ENCODE data around the gene GRIFIN. TPM values are rescaled to one million over a fixed set of nuclear protein-coding genes. Genes with fewer than 3 reads are reported as not detected.

GRIFIN gene
- total RNA-seq, 1 donor from 2014 or later = not detected

- no peak for ATAC-seq (ENCODE audit: poor library complexity)
- intact Hi-C loops (cut with DNase I) = loop anchor here (5.0 kb wide), 1 partner anchor 42 kb away; no protein-coding TSS in a partner anchor
- no peak for DNase-seq
These were observed 8.7 kb upstream of the GRIFIN start for GRCh38 chr7:2484868-2485267.

DNA sequence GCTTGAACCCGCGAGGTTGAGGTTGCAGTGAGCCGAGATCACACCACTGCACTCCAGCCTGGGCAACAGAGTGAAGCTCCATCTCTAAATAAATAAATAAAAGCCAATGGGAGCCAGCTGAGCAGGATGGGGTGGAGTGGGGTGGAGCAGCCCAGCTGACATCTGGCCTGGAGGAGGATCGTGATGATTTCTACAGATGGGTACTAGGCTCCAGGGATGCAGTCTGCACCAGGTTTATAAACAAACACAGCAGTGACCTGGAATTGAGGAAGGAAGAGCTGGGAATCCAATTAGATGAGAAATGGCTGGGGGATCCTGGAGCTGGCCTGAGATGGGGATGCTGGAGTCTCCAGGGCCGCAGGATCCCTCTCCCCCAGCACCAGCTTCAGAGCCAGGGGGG, 7.3 kb upstream of the GRIFIN start:
- no peak for ATAC-seq (ENCODE audit: poor library complexity)
- intact Hi-C loops (cut with DNase I) = loop anchor here (5.0 kb wide), 1 partner anchor 44 kb away; no protein-coding TSS in a partner anchor
- DNase-seq = no peak

DNA sequence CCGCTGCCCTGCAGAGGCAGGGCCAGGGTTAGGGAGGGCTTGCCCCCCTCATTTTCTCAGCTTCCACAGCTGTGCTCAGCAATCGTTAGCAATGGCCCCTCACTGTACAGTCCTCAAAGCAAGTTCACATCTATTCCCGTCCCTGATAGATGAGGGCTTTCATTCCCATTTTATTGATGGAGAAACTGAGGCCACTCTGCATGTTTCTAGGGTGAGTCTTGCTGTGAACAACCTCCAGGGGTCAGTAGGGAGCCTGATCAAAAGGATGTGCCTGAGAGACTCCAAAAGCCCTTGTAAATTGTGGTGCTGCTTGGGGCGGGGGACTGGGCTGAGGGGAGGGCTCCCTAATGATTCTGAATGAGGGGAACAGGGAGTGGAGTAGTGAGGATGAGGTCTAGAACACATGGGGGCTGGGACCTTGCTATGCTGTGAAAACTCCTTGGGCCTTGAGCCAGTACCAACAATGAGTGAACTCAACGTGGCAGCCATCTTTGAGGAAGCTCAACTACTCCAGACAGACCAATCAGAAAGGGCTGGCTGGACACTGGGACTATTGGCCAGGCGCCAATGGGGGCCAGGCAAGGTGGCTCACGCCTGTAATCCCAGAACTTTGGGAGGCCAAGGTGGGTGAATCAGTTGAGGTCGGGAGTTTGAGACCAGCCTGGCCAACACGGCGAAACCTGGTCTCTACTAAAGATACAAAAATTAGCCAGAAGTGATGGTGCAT, 6.7 kb upstream of the GRIFIN start:
- ATAC-seq (ENCODE audit: poor library complexity) (no peak), DNase-seq (no peak)
- intact Hi-C loops (cut with DNase I) = loop anchor here (5.0 kb wide), 1 partner anchor 44 kb away; no protein-coding TSS in a partner anchor

GRCh38 chr7:2481195-2481594, 5.0 kb upstream of the GRIFIN start:
- ATAC-seq (ENCODE audit: poor library complexity) (no peak), DNase-seq (no peak)
- intact Hi-C loops (cut with DNase I) = loop anchor here (5.0 kb wide), 1 partner anchor 46 kb away; no protein-coding TSS in a partner anchor

GRCh38 chr7:2480070-2480408, 3.8 kb upstream of the GRIFIN start:
- DNase-seq (no peak), ATAC-seq (ENCODE audit: poor library complexity) (no peak)
- intact Hi-C loops (cut with DNase I) = loop anchor here (5.0 kb wide), 1 partner anchor 47 kb away; no protein-coding TSS in a partner anchor

DNA sequence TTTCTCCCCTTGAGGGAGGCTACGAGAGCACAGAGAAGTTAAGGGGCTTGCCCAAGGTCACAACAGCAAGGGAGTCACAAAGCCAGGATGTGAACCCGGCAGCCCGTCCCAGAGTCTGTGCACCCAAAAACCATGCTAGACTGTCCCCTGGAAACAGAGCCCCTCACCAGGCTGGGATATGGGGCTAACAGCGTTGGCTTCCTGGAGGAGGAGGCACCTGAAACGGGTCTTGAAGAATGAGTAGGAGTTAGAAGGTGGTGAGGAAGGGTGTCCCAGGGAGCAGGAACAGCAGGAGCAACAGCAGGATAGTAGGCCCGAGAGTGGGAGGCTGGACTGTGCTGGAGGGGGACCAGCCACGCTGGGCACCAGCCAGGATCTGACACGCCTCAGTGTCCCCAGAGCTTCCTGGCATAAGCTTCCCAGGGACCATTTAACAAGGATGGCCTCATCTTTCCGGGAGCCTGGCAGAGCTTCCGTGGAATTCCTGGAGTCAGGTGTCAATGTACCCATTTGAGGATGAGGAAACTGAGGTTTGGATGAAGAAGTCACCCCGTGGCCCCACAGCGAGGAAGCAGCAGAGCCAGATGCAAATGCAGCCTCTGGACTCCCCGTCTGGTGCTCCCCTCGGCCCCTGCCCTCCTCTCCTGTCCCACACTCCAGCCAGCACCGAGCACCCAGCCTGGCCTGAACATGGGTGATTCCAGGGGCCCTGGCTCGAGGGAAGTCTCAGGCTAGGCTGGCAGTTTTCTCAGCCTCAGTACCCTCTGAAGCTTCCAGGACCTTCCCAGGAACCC, 3.3 kb upstream of the GRIFIN start:
- intact Hi-C loops (cut with DNase I) = loop anchor here (5.0 kb wide), 1 partner anchor 48 kb away; no protein-coding TSS in a partner anchor

DNA sequence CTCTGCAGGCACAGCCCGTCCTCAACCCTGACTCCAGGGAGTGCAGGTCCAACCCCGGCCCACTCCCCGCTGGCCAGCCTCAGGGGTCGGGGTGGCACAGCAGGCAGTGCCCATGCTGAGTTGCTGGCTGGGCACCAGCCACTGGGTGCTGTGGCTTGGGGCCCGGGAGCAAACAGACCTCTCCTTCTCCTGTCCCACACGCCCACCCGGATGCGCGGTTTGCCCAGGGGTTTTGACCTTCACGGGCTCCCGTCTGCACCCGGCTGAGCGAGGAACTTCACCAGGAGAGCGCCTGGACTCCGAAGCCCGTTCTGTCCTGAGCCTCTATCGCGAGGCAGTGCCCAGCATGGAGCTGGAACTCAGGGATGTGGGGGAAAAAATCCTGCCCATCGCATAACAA, 2.6 kb upstream of the GRIFIN start:
- intact Hi-C loops (cut with DNase I) = no loop called here
- DNase-seq = no peak
- peak; percentile 7 for ATAC-seq (ENCODE audit: poor library complexity)

More for the DNA sequence above, 3.3 kb upstream of the GRIFIN start:
- DNase-seq = no peak
- no peak for ATAC-seq (ENCODE audit: poor library complexity)

DNA sequence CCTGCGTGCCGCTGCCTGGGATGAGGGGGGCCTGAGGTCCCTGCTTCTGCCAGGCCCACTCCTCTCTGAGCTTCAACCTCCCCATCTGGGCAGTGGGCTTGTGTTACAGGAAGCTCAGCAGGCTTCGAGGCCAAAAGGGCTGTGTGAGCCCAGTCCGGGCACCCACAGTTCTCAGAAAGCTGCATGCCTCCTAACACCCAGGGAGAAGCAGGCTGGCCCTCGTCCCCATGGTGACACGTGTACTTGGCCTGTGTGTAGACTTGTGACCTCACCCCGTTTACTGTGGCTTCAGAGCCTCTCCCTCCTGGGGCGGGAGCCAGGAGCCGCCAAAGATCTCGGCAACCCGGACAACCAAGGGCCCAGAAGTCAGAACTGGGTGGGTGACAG, 2.2 kb upstream of the GRIFIN start:
- intact Hi-C loops (cut with DNase I) = no loop called here
- peak; percentile 83 for ATAC-seq (ENCODE audit: poor library complexity)
- DNase-seq = peak; percentile 84

DNA sequence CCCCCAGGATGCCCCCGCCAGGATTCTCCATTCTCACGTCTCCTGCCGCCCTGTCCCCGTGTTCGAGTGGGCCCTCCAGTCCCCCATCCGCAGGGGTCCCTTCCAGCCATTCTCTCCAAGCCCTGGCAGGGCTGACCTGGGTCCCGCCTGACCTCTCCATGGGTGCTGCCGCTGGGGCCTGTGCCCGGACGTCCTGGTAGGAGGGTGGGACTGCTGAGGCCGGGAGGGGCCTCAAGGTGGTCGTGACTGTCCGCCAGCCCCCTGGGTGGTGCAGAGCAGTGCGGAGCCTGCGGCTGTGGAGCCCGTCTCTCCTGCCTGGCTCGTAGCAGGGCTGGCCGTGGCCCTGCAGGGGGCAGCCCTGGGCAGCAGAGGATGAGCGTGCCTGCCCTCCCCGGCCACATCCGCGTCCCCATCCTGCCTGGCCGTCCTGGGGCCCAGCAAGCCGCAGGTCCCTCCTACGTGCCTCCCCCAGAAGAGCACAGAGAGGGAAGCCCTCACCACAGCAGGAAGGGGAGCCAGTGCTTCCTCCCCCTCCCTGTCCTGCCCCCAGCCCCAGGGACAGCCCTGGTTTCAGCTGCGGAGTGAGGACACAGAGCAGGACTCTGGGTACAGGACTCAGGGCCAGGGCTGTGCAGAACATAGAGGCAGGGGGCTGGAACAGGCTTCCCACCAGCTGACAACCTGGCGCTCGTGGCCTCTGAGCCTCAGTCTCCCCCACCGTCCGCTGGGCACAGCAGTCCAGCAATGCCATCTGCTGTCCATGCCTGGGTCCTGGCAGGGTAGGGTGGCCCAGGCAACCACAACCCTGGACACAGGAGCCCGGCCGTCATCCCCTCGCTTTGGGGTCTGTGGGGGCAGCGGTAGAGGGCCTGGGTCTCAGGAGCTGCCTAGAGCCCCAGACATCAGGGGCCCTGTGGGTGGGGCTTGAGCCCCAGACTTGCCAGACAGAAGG, 1.5 kb upstream of the GRIFIN start:
- DNase-seq = peak; percentile 81
- ATAC-seq (ENCODE audit: poor library complexity) = peak; percentile 88
- intact Hi-C loops (cut with DNase I) = no loop called here

GRCh38 chr7:2476776-2477446, 713 bp upstream of the GRIFIN start:
- ATAC-seq (ENCODE audit: poor library complexity) = no peak

GRCh38 chr7:2475678-2476015, 551 bp downstream of the GRIFIN start:
- no peak for ATAC-seq (ENCODE audit: poor library complexity)
- no peak for DNase-seq
- intact Hi-C loops (cut with DNase I) = no loop called here

More at GRCh38 chr7:2476776-2477446, 713 bp upstream of the GRIFIN start:
- no peak for DNase-seq
- intact Hi-C loops (cut with DNase I) = no loop called here

DNA sequence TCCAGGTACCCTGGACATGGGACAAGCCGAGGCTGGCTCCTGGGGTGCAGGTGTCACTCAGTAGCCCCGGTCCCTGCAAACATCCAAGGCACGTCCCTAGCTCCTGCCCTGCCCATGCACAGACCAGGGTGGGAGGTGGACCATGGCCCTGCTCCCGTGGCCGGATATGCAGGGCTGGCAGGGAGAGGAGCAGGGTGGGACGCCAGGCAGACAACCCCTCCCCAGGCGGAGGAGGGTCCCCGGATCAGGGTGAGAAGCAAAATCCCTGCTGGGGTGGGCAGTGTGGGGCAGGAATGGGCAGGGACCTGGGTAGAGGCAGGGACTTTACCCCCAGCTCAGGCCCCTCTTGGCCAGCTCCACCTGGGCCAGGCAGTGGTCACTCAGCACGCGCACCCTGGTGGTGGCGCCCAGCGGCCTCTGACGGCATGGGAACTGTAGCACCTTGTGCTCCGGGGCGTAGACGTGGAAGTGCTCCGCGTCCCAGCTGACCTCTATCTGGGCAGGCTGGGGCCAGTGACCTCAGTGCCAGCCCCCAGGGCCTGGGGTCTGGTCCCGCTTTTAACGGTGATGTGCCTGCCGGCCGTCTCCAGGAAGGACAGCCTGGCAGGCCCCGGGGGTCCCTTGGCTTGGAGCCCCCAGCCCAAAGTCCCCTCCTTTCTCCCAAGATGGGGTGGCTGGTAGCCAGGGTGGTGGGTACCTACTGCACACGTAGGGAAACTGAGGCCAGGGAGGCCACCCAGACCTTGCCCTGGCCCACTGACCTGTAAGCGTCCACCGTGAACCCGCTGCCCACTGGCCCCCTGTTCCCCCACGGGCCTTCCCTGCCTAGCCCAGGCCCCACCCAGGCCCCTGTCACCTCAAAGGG, 1.2 kb downstream of the GRIFIN start:
- intact Hi-C loops (cut with DNase I) = no loop called here
- DNase-seq (no peak), ATAC-seq (ENCODE audit: poor library complexity) (no peak)

DNA sequence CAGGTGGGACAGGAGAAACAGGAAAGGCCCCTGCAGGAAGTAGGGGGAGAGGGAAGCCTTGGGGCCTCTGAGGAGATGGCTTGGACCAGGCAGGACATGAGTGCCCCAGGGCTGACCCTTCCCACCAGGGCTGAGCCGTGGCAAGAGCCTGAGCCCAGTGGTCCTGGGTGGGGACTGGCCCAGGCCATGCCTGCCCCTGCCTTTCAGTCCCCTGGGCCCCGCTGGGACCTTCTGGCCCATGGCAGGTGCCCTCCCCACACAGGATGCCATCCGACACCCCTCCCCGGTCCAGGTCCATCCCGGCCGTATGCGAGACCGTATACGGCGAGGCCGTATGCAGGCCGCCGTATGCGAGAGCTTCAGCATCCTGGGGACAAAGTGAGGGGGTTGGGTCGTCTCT, 2.0 kb downstream of the GRIFIN start:
- intact Hi-C loops (cut with DNase I) = no loop called here
- no peak for ATAC-seq (ENCODE audit: poor library complexity)
- no peak for DNase-seq

GRCh38 chr7:2473496-2474180, 2.6 kb downstream of the GRIFIN start:
- DNase-seq (no peak), ATAC-seq (ENCODE audit: poor library complexity) (no peak)
- intact Hi-C loops (cut with DNase I) = no loop called here

DNA sequence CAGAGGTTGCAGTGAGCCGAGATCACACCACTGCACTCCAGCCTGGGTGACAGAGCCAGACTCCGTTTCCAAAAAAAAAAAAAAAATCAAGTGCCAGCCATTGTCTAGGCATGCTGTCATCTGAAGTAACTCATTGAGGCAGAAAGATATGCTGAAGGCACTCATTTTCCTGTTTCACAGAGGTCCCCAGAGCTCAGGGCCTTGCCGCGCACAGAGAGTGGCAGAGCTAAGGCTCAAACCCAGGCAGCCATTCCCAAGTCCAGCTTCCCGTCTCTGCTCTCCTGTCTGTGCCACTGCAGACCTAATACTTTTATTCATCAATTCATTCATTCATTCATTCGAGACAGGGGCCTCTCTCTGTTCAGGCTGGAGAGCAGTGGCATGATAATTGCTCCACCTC, 3.5 kb downstream of the GRIFIN start:
- DNase-seq = no peak
- intact Hi-C loops (cut with DNase I) = no loop called here
- no peak for ATAC-seq (ENCODE audit: poor library complexity)

DNA sequence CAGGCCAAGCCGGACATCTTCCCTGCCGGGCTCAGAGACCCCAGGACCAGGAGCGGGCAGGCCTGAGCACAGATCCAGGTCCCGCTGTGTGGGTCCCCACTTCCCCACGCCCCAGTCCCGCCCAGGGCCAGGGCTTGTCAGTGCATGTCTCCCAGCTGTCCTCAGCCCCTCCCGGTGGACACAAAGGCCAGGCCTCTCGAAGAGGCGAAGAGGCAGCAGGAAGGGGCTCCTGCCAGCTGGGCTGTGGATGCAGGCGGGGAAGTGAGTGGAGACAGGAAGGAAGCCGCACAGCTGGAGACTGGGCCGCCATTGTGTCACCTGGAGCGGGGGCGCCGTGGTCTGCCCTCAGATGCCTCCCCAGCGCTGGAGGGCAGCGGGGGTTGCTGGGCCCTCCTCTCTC, 4.8 kb downstream of the GRIFIN start:
- peak; percentile 72 for DNase-seq
- ATAC-seq (ENCODE audit: poor library complexity) = peak; percentile 53
- intact Hi-C loops (cut with DNase I) = no loop called here

GRCh38 chr7:2471022-2471329, 5.2 kb downstream of the GRIFIN start:
- no peak for DNase-seq
- ATAC-seq (ENCODE audit: poor library complexity) = peak; percentile 26
- intact Hi-C loops (cut with DNase I) = no loop called here

All from Right ventricle myocardium superior (tissue), 1 donor.